ENCODE results near the gene TEKTIP1.

The TEKTIP1 gene

GRCh38 chr19:3573162-3573857 lies 34.3 kb downstream of the TEKTIP1 start:
- peaks cover 9 to 19% of the 10 kb centered on the region in 2 donors for H3K36me3 ChIP-seq (replicated peaks in 1 of 2; ENCODE audit: control insufficient read depth in 2 of 2, insufficient read depth in 2 of 2, low read length in 2 of 2)
- H3K23ac ChIP-seq (ENCODE audit: low read depth, low read length, poor library complexity): peak overlapping the region; percentile 65
- DNase-seq (ENCODE audit: low spot score): no peak
- H3K9ac ChIP-seq (ENCODE audit: low read depth, low read length, poor library complexity): peak overlapping the region; percentile 96
- H3K4me1 ChIP-seq (ENCODE audit: control insufficient read depth in 2 of 2, insufficient read depth in 1 of 2, low read depth in 1 of 2, low read length in 2 of 2): peaks cover 5 to 17% of the 10 kb centered on the region in 2 donors
- no CpG with 5 or more reads among the region's 60 CpGs for WGBS, 2 donors (ENCODE audit: extremely low coverage in 2 of 2, insufficient read length in 2 of 2, insufficient replicate concordance in 1 of 2)
- H4K91ac ChIP-seq (ENCODE audit: low read depth, low read length, poor library complexity): no peak overlapping the region
- H2AK5ac ChIP-seq (ENCODE audit: low read depth, low read length): peak overlapping the region; percentile 92
- peak overlapping the region; percentile 37 for H3K4ac ChIP-seq (ENCODE audit: low read length)
- H3K4me2 ChIP-seq (ENCODE audit: insufficient read depth, low read length, poor library complexity, severe bottlenecking): peak overlapping the region; percentile 97
- H2BK120ac ChIP-seq (ENCODE audit: low read depth, low read length): no peak overlapping the region
- H2BK12ac ChIP-seq (ENCODE audit: low read length): no peak overlapping the region
- H2BK15ac ChIP-seq (ENCODE audit: low read length): peak overlapping the region; percentile 71
- peak overlapping the region; percentile 93 for H2BK5ac ChIP-seq (ENCODE audit: low read length)
- H2AFZ ChIP-seq (ENCODE audit: low read length): peak overlapping the region; percentile 85
- no peak overlapping the region for H4K8ac ChIP-seq (ENCODE audit: low read depth, low read length)
- peaks cover 3% of the 10 kb centered on the region for H3K79me1 ChIP-seq (ENCODE audit: low read depth, low read length)
- peak overlapping the region; percentile 38 for H3K14ac ChIP-seq (ENCODE audit: low read length)
- peak overlapping the region; percentile 97 for H3K18ac ChIP-seq (ENCODE audit: low read length)
- H3K9me3 ChIP-seq (replicated peaks in 1 of 2; ENCODE audit: control insufficient read depth in 2 of 2, insufficient read depth in 1 of 2, low read depth in 1 of 2, low read length in 2 of 2): no peaks in the 10 kb centered on the region
- H3K27ac ChIP-seq (replicated peaks; ENCODE audit: low read length): no peak overlapping the region
- peak overlapping the region; percentile 94 to 98 for H3K4me3 ChIP-seq (ENCODE audit: low read length in 2 of 2)
- H3K27me3 ChIP-seq (ENCODE audit: control insufficient read depth in 3 of 3, insufficient read depth in 3 of 3, low read depth in 1 of 3, low read length in 3 of 3): peaks cover 0 to 17% (median 0%) of the 10 kb centered on the region in 3 experiments

DNA sequence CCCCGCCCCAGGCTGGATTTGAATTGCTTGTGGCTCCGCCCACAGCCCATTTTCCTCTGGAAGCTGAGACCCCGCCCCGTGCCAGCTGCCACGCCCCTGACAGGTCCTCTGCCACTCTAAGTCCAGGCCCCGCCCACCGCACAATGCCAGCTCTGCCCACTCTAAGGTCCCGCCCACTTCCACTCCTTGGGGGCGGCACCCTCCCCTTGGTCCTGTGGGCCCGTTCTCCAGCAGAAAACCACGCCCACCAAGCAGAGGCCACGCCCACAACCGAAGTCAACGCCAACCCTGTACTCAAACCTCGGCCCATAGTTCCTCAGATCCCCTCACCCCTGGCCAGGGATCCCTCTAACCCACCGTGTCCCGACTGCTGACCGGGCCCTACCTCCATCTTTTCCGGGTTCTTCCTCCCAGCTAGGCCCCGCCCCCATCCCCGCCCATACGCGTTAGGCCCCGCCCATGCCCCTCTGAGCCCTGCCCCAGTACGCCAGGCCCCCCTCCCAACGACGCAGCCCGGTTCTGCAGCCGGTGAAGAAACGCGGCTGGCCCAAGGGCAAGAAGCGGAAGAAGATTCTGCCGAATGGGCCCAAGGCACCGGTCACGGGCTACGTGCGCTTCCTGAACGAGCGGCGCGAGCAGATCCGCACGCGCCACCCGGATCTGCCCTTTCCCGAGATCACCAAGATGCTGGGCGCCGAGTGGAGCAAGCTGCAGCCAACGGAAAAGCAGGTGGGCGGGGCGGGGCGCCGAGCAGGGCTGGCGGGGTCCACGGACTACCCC lies 35.1 kb downstream of the TEKTIP1 start:
- DNase-seq (ENCODE audit: low spot score): peak; percentile 88
- H3K23ac ChIP-seq (ENCODE audit: low read depth, low read length, poor library complexity): peak overlapping the region; percentile 65
- peaks cover 9 to 19% of the 10 kb centered on the region in 2 donors for H3K36me3 ChIP-seq (replicated peaks in 1 of 2; ENCODE audit: control insufficient read depth in 2 of 2, insufficient read depth in 2 of 2, low read length in 2 of 2)

DNA sequence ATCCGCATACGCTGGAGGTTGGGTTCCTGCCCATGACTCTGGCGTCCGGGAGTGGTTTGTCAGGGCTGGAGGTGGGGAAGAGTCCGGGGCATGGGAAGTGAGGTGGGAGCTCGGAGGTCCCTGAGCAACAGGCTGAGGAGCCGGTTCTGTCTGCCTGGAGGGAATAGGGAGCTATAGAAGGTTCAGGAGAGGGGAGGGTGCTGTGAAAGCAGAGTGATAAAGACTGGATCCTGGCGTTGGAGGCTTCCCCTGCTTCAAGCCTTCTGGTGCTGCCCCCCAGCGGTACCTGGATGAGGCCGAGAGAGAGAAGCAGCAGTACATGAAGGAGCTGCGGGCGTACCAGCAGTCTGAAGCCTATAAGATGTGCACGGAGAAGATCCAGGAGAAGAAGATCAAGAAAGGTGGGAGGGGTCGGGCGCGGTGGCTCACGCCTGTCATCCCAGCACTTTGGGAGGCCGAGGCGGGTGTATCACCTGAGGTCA lies 36.3 kb downstream of the TEKTIP1 start:
- Histone ChIP-seq H3K9me3 (replicated peaks in 1 of 2; ENCODE audit: control insufficient read depth in 2 of 2, insufficient read depth in 1 of 2, low read depth in 1 of 2, low read length in 2 of 2) (no peaks in the 10 kb centered on the region), H3K9ac (ENCODE audit: low read depth, low read length, poor library complexity) (no peak overlapping the region), H2BK12ac (ENCODE audit: low read length) (no peak overlapping the region), H2AFZ (ENCODE audit: low read length) (no peak overlapping the region), H4K8ac (ENCODE audit: low read depth, low read length) (no peak overlapping the region), H3K4me1 (ENCODE audit: control insufficient read depth in 2 of 2, insufficient read depth in 1 of 2, low read depth in 1 of 2, low read length in 2 of 2) (peaks cover 5 to 17% of the 10 kb centered on the region in 2 donors), H2BK5ac (ENCODE audit: low read length) (no peak overlapping the region), H3K79me1 (ENCODE audit: low read depth, low read length) (peaks cover 3% of the 10 kb centered on the region), H2AK5ac (ENCODE audit: low read depth, low read length) (no peak overlapping the region), H3K4me3 (ENCODE audit: low read length in 2 of 2) (no peak overlapping the region), H3K23ac (ENCODE audit: low read depth, low read length, poor library complexity) (no peak overlapping the region), H4K91ac (ENCODE audit: low read depth, low read length, poor library complexity) (no peak overlapping the region), H3K27me3 (ENCODE audit: control insufficient read depth in 3 of 3, insufficient read depth in 3 of 3, low read depth in 1 of 3, low read length in 3 of 3) (peaks cover 0 to 28% (median 0%) of the 10 kb centered on the region in 3 experiments), H3K18ac (ENCODE audit: low read length) (no peak overlapping the region), H2BK15ac (ENCODE audit: low read length) (no peak overlapping the region), H3K36me3 (replicated peaks in 1 of 2; ENCODE audit: control insufficient read depth in 2 of 2, insufficient read depth in 2 of 2, low read length in 2 of 2) (peaks cover 9 to 19% of the 10 kb centered on the region in 2 donors), H2BK120ac (ENCODE audit: low read depth, low read length) (no peak overlapping the region), H3K4me2 (ENCODE audit: insufficient read depth, low read length, poor library complexity, severe bottlenecking) (no peak overlapping the region), H3K27ac (replicated peaks; ENCODE audit: low read length) (no peak overlapping the region), H3K14ac (ENCODE audit: low read length) (no peak overlapping the region), H3K4ac (ENCODE audit: low read length) (no peak overlapping the region)
- no CpG with 5 or more reads among the region's 19 CpGs for WGBS, 2 donors (ENCODE audit: extremely low coverage in 2 of 2, insufficient read length in 2 of 2, insufficient replicate concordance in 1 of 2)
- DNase-seq (ENCODE audit: low spot score): no peak

More for the DNA sequence above, 35.1 kb downstream of the TEKTIP1 start:
- Histone ChIP-seq H3K9ac (ENCODE audit: low read depth, low read length, poor library complexity) (peak overlapping the region; percentile 12), H3K14ac (ENCODE audit: low read length) (no peak overlapping the region), H3K4ac (ENCODE audit: low read length) (no peak overlapping the region), H3K4me3 (ENCODE audit: low read length in 2 of 2) (peak overlapping the region; percentile 50 to 94), H2BK5ac (ENCODE audit: low read length) (no peak overlapping the region), H3K18ac (ENCODE audit: low read length) (peak overlapping the region; percentile 92), H4K91ac (ENCODE audit: low read depth, low read length, poor library complexity) (no peak overlapping the region), H2AFZ (ENCODE audit: low read length) (peak overlapping the region; percentile 85), H3K9me3 (replicated peaks in 1 of 2; ENCODE audit: control insufficient read depth in 2 of 2, insufficient read depth in 1 of 2, low read depth in 1 of 2, low read length in 2 of 2) (no peaks in the 10 kb centered on the region), H3K79me1 (ENCODE audit: low read depth, low read length) (peaks cover 3% of the 10 kb centered on the region), H3K27ac (replicated peaks; ENCODE audit: low read length) (no peak overlapping the region), H2BK12ac (ENCODE audit: low read length) (no peak overlapping the region), H2BK120ac (ENCODE audit: low read depth, low read length) (no peak overlapping the region), H4K8ac (ENCODE audit: low read depth, low read length) (no peak overlapping the region), H2AK5ac (ENCODE audit: low read depth, low read length) (peak overlapping the region; percentile 92), H3K4me2 (ENCODE audit: insufficient read depth, low read length, poor library complexity, severe bottlenecking) (peak overlapping the region; percentile 97), H2BK15ac (ENCODE audit: low read length) (no peak overlapping the region), H3K27me3 (ENCODE audit: control insufficient read depth in 3 of 3, insufficient read depth in 3 of 3, low read depth in 1 of 3, low read length in 3 of 3) (peaks cover 0 to 22% (median 0%) of the 10 kb centered on the region in 3 experiments), H3K4me1 (ENCODE audit: control insufficient read depth in 2 of 2, insufficient read depth in 1 of 2, low read depth in 1 of 2, low read length in 2 of 2) (peaks cover 5 to 17% of the 10 kb centered on the region in 2 donors)
- WGBS, 2 donors (ENCODE audit: extremely low coverage in 2 of 2, insufficient read length in 2 of 2, insufficient replicate concordance in 1 of 2): no CpG with 5 or more reads among the region's 55 CpGs

All from neuronal stem cell (in vitro differentiated cells).